ENCODE results near the gene POMGNT1. TPM values are rescaled to one million over a fixed set of nuclear protein-coding genes. Genes with fewer than 3 reads are reported as not detected.
"Not testable (repeated sequence)": the region's sequence is repeated elsewhere in the genome, so short reads cannot be mapped to it uniquely, and the experiment has no call there.

The POMGNT1 gene
- polyA plus RNA-seq, 1 donor from 2014 or later = 128 TPM

DNA sequence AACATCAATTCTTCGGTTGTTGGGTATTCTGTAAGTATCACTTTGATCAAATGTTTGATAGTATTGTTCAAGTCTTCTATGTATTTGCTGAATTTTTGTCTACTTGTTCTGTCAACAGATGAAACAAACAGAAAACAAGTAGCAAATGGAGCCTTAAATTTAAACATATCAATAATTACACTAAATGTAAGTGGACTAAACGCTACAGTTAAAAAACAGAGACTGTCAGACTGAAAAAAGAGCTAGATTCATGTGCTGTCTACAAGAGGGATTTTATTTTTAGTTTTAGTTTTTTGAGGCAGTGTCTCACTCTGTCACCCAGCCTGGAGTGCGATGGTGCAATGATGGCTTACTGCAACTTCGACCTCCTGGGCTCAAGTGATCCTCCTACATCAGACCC lies 38.6 kb upstream of the POMGNT1 start:
- Histone ChIP-seq H3K27me3 (ENCODE audit: insufficient read depth, low read depth, low read length) (no peaks in the 10 kb centered on the region), H2AFZ (ENCODE audit: low read depth, low read length) (no peak overlapping the region), H3K79me2 (replicated peaks; ENCODE audit: insufficient read depth, low read length) (no peaks in the 10 kb centered on the region), H4K20me1 (ENCODE audit: insufficient read depth) (no peaks in the 10 kb centered on the region), H3K27ac (ENCODE audit: low read length) (no peak overlapping the region), H3K4me3 (ENCODE audit: low read length) (no peak overlapping the region), H3K9me3 (ENCODE audit: low read length) (no peaks in the 10 kb centered on the region), H3K9ac (ENCODE audit: low read length) (no peak overlapping the region), H3F3A (ENCODE audit: insufficient read depth, low read length, poor library complexity, severe bottlenecking) (no peaks in the 10 kb centered on the region), H3K4me2 (ENCODE audit: low read length) (no peak overlapping the region), H3K9me2 (ENCODE audit: insufficient read depth, low read length) (no peaks in the 10 kb centered on the region), H3K36me3 (ENCODE audit: insufficient read depth, low read length) (no peaks in the 10 kb centered on the region)
- TF ChIP-seq EZH2 (IDR thresholded peaks at IDR 0.05; ENCODE audit: borderline replicate concordance, insufficient read depth, low read length, poor library complexity, severe bottlenecking) = no peak
- TF ChIP-seq, protein P1, sequence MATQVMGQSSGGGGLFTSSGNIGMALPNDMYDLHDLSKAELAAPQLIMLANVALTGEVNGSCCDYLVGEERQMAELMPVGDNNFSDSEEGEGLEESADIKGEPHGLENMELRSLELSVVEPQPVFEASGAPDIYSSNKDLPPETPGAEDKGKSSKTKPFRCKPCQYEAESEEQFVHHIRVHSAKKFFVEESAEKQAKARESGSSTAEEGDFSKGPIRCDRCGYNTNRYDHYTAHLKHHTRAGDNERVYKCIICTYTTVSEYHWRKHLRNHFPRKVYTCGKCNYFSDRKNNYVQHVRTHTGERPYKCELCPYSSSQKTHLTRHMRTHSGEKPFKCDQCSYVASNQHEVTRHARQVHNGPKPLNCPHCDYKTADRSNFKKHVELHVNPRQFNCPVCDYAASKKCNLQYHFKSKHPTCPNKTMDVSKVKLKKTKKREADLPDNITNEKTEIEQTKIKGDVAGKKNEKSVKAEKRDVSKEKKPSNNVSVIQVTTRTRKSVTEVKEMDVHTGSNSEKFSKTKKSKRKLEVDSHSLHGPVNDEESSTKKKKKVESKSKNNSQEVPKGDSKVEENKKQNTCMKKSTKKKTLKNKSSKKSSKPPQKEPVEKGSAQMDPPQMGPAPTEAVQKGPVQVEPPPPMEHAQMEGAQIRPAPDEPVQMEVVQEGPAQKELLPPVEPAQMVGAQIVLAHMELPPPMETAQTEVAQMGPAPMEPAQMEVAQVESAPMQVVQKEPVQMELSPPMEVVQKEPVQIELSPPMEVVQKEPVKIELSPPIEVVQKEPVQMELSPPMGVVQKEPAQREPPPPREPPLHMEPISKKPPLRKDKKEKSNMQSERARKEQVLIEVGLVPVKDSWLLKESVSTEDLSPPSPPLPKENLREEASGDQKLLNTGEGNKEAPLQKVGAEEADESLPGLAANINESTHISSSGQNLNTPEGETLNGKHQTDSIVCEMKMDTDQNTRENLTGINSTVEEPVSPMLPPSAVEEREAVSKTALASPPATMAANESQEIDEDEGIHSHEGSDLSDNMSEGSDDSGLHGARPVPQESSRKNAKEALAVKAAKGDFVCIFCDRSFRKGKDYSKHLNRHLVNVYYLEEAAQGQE (IDR thresholded peaks at IDR 0.05; ENCODE audit: borderline replicate concordance) = no peak
- no peak for TF ChIP-seq MXI1 (conservative IDR thresholded peaks at IDR 0.05; ENCODE audit: poor library complexity, severe bottlenecking)
- no peak for TF ChIP-seq SMC3 (conservative IDR thresholded peaks at IDR 0.05; ENCODE audit: poor library complexity)
- no peak for TF ChIP-seq TAF1 (IDR thresholded peaks at IDR 0.05; ENCODE audit: low read depth)
- TF ChIP-seq POLR2AphosphoS5 (IDR thresholded peaks at IDR 0.05) = no peak
- no peak for TF ChIP-seq RAD21 (conservative IDR thresholded peaks at IDR 0.05)
- TF ChIP-seq, protein P2, sequence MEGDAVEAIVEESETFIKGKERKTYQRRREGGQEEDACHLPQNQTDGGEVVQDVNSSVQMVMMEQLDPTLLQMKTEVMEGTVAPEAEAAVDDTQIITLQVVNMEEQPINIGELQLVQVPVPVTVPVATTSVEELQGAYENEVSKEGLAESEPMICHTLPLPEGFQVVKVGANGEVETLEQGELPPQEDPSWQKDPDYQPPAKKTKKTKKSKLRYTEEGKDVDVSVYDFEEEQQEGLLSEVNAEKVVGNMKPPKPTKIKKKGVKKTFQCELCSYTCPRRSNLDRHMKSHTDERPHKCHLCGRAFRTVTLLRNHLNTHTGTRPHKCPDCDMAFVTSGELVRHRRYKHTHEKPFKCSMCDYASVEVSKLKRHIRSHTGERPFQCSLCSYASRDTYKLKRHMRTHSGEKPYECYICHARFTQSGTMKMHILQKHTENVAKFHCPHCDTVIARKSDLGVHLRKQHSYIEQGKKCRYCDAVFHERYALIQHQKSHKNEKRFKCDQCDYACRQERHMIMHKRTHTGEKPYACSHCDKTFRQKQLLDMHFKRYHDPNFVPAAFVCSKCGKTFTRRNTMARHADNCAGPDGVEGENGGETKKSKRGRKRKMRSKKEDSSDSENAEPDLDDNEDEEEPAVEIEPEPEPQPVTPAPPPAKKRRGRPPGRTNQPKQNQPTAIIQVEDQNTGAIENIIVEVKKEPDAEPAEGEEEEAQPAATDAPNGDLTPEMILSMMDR (IDR thresholded peaks at IDR 0.05; ENCODE audit: poor library complexity, severe bottlenecking) = no peak
- TF ChIP-seq EP300 (conservative IDR thresholded peaks at IDR 0.05; ENCODE audit: poor library complexity, severe bottlenecking) = no peak

DNA sequence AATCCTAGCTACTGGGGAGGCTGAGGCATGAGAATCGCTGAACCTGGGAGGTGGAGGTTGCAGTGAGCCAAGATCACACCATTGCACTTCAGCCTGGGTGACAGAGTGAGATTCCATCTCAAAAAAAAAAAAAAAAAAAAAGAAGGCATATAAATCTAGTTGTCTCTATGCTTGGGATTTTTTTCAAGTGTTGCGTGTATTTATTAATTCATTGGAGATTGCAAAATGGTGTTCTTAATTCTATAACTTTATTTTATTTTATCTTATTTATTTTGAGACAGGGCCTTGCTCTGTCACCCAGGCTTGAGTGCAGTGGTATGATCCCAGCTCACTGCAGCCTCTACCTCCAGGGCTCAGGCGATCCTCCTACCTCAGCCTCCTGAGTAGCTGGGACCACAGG lies 33.0 kb upstream of the POMGNT1 start:
- H3K79me2 ChIP-seq (replicated peaks; ENCODE audit: insufficient read depth, low read length); H3K9me3 ChIP-seq (ENCODE audit: low read length); H3K36me3 ChIP-seq (ENCODE audit: insufficient read depth, low read length); H3K4me2 ChIP-seq (ENCODE audit: low read length); H4K20me1 ChIP-seq (ENCODE audit: insufficient read depth); H3K4me3 ChIP-seq (ENCODE audit: low read length); H3F3A ChIP-seq (ENCODE audit: insufficient read depth, low read length, poor library complexity, severe bottlenecking); H3K9ac ChIP-seq (ENCODE audit: low read length); H3K27me3 ChIP-seq (ENCODE audit: insufficient read depth, low read depth, low read length); H3K9me2 ChIP-seq (ENCODE audit: insufficient read depth, low read length); H2AFZ ChIP-seq (ENCODE audit: low read depth, low read length); H3K27ac ChIP-seq (ENCODE audit: low read length): not testable (repeated sequence)

DNA sequence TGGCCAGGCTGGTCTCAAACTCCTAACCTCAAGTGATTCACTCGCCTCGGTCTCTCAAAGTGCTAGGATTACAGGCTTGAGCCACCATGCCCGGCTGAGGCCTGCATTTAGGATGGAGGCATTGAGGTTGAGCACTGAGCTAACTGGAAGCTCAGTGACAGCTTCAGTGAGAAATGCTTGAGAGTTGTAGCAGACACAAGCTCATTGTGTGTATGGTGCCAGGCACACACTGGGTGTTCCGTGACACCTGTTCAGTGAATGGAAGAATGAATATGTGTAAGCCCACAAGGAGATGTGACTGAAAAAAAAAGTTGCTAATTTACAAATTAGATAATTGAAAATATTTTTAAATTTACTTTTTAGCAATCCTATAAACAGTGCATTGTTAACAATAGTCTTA lies 26.7 kb upstream of the POMGNT1 start:
- H2AFZ ChIP-seq (ENCODE audit: low read depth, low read length) = no peak overlapping the region
- H3K27me3 ChIP-seq (ENCODE audit: insufficient read depth, low read depth, low read length) = no peaks in the 10 kb centered on the region
- H3K79me2 ChIP-seq (replicated peaks; ENCODE audit: insufficient read depth, low read length) = no peaks in the 10 kb centered on the region
- no peaks in the 10 kb centered on the region for H3K9me2 ChIP-seq (ENCODE audit: insufficient read depth, low read length)
- no peaks in the 10 kb centered on the region for H3K36me3 ChIP-seq (ENCODE audit: insufficient read depth, low read length)
- H3K4me2 ChIP-seq (ENCODE audit: low read length) = no peak overlapping the region
- H4K20me1 ChIP-seq (ENCODE audit: insufficient read depth) = no peaks in the 10 kb centered on the region
- H3K4me3 ChIP-seq (ENCODE audit: low read length) = no peak overlapping the region
- no peaks in the 10 kb centered on the region for H3F3A ChIP-seq (ENCODE audit: insufficient read depth, low read length, poor library complexity, severe bottlenecking)
- TF ChIP-seq SMC3 (conservative IDR thresholded peaks at IDR 0.05; ENCODE audit: poor library complexity) = no peak
- no peak for TF ChIP-seq EP300 (conservative IDR thresholded peaks at IDR 0.05; ENCODE audit: poor library complexity, severe bottlenecking)
- no peak for TF ChIP-seq POLR2AphosphoS5 (IDR thresholded peaks at IDR 0.05)
- TF ChIP-seq RAD21 (conservative IDR thresholded peaks at IDR 0.05) = no peak
- H3K27ac ChIP-seq (ENCODE audit: low read length) = no peak overlapping the region
- no peaks in the 10 kb centered on the region for H3K9me3 ChIP-seq (ENCODE audit: low read length)
- no peak overlapping the region for H3K9ac ChIP-seq (ENCODE audit: low read length)

Measured in neural cell (in vitro differentiated cells).